ENCODE data around the gene ICAM4.

ICAM4 gene

GRCh38 chr19:10290876-10291553 is 4.3 kb downstream of the ICAM4 start:
- Histone ChIP-seq H3K27me3 (ENCODE audit: control insufficient read depth, insufficient read depth, low read length, poor library complexity, severe bottlenecking) (peaks cover 100% of the 10 kb centered on the region), H3K27ac (ENCODE audit: insufficient read depth, low read depth, low read length, poor library complexity, severe bottlenecking) (no peak overlapping the region), H3K4me3 (ENCODE audit: insufficient read depth, low read depth, low read length) (peak overlapping the region; percentile 28), H3K9me3 (ENCODE audit: control insufficient read depth, low read length) (no peaks in the 10 kb centered on the region), H3K4me1 (ENCODE audit: control insufficient read depth, insufficient read depth, low read length) (peaks cover 26% of the 10 kb centered on the region), H3K36me3 (ENCODE audit: control insufficient read depth, insufficient read depth, low read length) (no peaks in the 10 kb centered on the region)
- 2% methylated on average over 57 of the region's 57 CpGs for WGBS, 2 experiments

GRCh38 chr19:10291554-10292205 is 4.9 kb downstream of the ICAM4 start:
- H3K36me3 ChIP-seq (ENCODE audit: control insufficient read depth, insufficient read depth, low read length) = no peaks in the 10 kb centered on the region
- peak overlapping the region; percentile 28 for H3K4me3 ChIP-seq (ENCODE audit: insufficient read depth, low read depth, low read length)
- WGBS, 2 experiments = 7% methylated on average over 49 of the region's 49 CpGs
- no peak overlapping the region for H3K27ac ChIP-seq (ENCODE audit: insufficient read depth, low read depth, low read length, poor library complexity, severe bottlenecking)
- H3K4me1 ChIP-seq (ENCODE audit: control insufficient read depth, insufficient read depth, low read length) = peaks cover 27% of the 10 kb centered on the region
- H3K9me3 ChIP-seq (ENCODE audit: control insufficient read depth, low read length) = no peaks in the 10 kb centered on the region
- H3K27me3 ChIP-seq (ENCODE audit: control insufficient read depth, insufficient read depth, low read length, poor library complexity, severe bottlenecking) = peaks cover 100% of the 10 kb centered on the region

- Histone ChIP-seq H3K27ac (ENCODE audit: insufficient read depth, low read depth, low read length, poor library complexity, severe bottlenecking) (no peak overlapping the region), H3K27me3 (ENCODE audit: control insufficient read depth, insufficient read depth, low read length, poor library complexity, severe bottlenecking) (peaks cover 100% of the 10 kb centered on the region), H3K36me3 (ENCODE audit: control insufficient read depth, insufficient read depth, low read length) (no peaks in the 10 kb centered on the region), H3K4me3 (ENCODE audit: insufficient read depth, low read depth, low read length) (peak overlapping the region; percentile 28), H3K4me1 (ENCODE audit: control insufficient read depth, insufficient read depth, low read length) (peaks cover 24% of the 10 kb centered on the region), H3K9me3 (ENCODE audit: control insufficient read depth, low read length) (no peaks in the 10 kb centered on the region)
- WGBS, 2 experiments = 2 to 3% methylated on average over 45 of the region's 45 CpGs
Observed at GRCh38 chr19:10292206-10292788, 5.5 kb downstream of the ICAM4 start.

- H3K9me3 ChIP-seq (ENCODE audit: control insufficient read depth, low read length) = no peaks in the 10 kb centered on the region
- H3K36me3 ChIP-seq (ENCODE audit: control insufficient read depth, insufficient read depth, low read length) = no peaks in the 10 kb centered on the region
- H3K27ac ChIP-seq (ENCODE audit: insufficient read depth, low read depth, low read length, poor library complexity, severe bottlenecking) = no peak overlapping the region
- 24 to 26% methylated on average over 56 of the region's 56 CpGs for WGBS, 2 experiments
- H3K27me3 ChIP-seq (ENCODE audit: control insufficient read depth, insufficient read depth, low read length, poor library complexity, severe bottlenecking) = peaks cover 100% of the 10 kb centered on the region
- peaks cover 24% of the 10 kb centered on the region for H3K4me1 ChIP-seq (ENCODE audit: control insufficient read depth, insufficient read depth, low read length)
- H3K4me3 ChIP-seq (ENCODE audit: insufficient read depth, low read depth, low read length) = peak overlapping the region; percentile 28
Observed at GRCh38 chr19:10292789-10293636, 6.3 kb downstream of the ICAM4 start.

- Histone ChIP-seq H3K9me3 (ENCODE audit: control insufficient read depth, low read length) (no peaks in the 10 kb centered on the region), H3K27me3 (ENCODE audit: control insufficient read depth, insufficient read depth, low read length, poor library complexity, severe bottlenecking) (peaks cover 95% of the 10 kb centered on the region), H3K36me3 (ENCODE audit: control insufficient read depth, insufficient read depth, low read length) (no peaks in the 10 kb centered on the region), H3K4me1 (ENCODE audit: control insufficient read depth, insufficient read depth, low read length) (peaks cover 24% of the 10 kb centered on the region), H3K4me3 (ENCODE audit: insufficient read depth, low read depth, low read length) (no peak overlapping the region), H3K27ac (ENCODE audit: insufficient read depth, low read depth, low read length, poor library complexity, severe bottlenecking) (no peak overlapping the region)
- 33 to 35% methylated on average over 49 of the region's 49 CpGs for WGBS, 2 experiments
Observed at GRCh38 chr19:10293637-10294367, 7.0 kb downstream of the ICAM4 start.

- WGBS, 2 experiments = 21 to 24% methylated on average over 25 of the region's 25 CpGs
- peaks cover 93% of the 10 kb centered on the region for H3K27me3 ChIP-seq (ENCODE audit: control insufficient read depth, insufficient read depth, low read length, poor library complexity, severe bottlenecking)
- peaks cover 24% of the 10 kb centered on the region for H3K4me1 ChIP-seq (ENCODE audit: control insufficient read depth, insufficient read depth, low read length)
- H3K27ac ChIP-seq (ENCODE audit: insufficient read depth, low read depth, low read length, poor library complexity, severe bottlenecking) = no peak overlapping the region
- H3K4me3 ChIP-seq (ENCODE audit: insufficient read depth, low read depth, low read length) = no peak overlapping the region
- no peaks in the 10 kb centered on the region for H3K9me3 ChIP-seq (ENCODE audit: control insufficient read depth, low read length)
- no peaks in the 10 kb centered on the region for H3K36me3 ChIP-seq (ENCODE audit: control insufficient read depth, insufficient read depth, low read length)
Observed at GRCh38 chr19:10294368-10294697, 7.6 kb downstream of the ICAM4 start.

GRCh38 chr19:10295305-10295846 is 8.6 kb downstream of the ICAM4 start:
- peaks cover 92% of the 10 kb centered on the region for H3K27me3 ChIP-seq (ENCODE audit: control insufficient read depth, insufficient read depth, low read length, poor library complexity, severe bottlenecking)

GRCh38 chr19:10295847-10296591 is 9.3 kb downstream of the ICAM4 start:
- H3K4me1 ChIP-seq (ENCODE audit: control insufficient read depth, insufficient read depth, low read length) = peaks cover 13% of the 10 kb centered on the region
- H3K36me3 ChIP-seq (ENCODE audit: control insufficient read depth, insufficient read depth, low read length) = no peaks in the 10 kb centered on the region
- H3K9me3 ChIP-seq (ENCODE audit: control insufficient read depth, low read length) = no peaks in the 10 kb centered on the region
- H3K27ac ChIP-seq (ENCODE audit: insufficient read depth, low read depth, low read length, poor library complexity, severe bottlenecking) = no peak overlapping the region
- 2% methylated on average over 58 of the region's 58 CpGs for WGBS, 2 experiments
- peaks cover 86% of the 10 kb centered on the region for H3K27me3 ChIP-seq (ENCODE audit: control insufficient read depth, insufficient read depth, low read length, poor library complexity, severe bottlenecking)
- no peak overlapping the region for H3K4me3 ChIP-seq (ENCODE audit: insufficient read depth, low read depth, low read length)

More at GRCh38 chr19:10295305-10295846, 8.6 kb downstream of the ICAM4 start:
- H3K4me3 ChIP-seq (ENCODE audit: insufficient read depth, low read depth, low read length) = no peak overlapping the region
- H3K4me1 ChIP-seq (ENCODE audit: control insufficient read depth, insufficient read depth, low read length) = peaks cover 18% of the 10 kb centered on the region
- no peaks in the 10 kb centered on the region for H3K9me3 ChIP-seq (ENCODE audit: control insufficient read depth, low read length)
- H3K36me3 ChIP-seq (ENCODE audit: control insufficient read depth, insufficient read depth, low read length) = no peaks in the 10 kb centered on the region
- WGBS, 2 experiments = 10 to 12% methylated on average over 48 of the region's 48 CpGs
- H3K27ac ChIP-seq (ENCODE audit: insufficient read depth, low read depth, low read length, poor library complexity, severe bottlenecking) = no peak overlapping the region

All from ectodermal cell (in vitro differentiated cells).